HepG2 (cell line): ENCODE results near the gene LYRM1. TPM values are rescaled to one million over a fixed set of nuclear protein-coding genes. Genes with fewer than 3 reads are reported as not detected.

Source experiments
- BCL6 ChIP-seq: IDR thresholded peaks from 2 replicates; pipeline ENCODE4 v1.6.1; 2016; ENCODE audit warnings: missing genetic modification reagents, missing compliant biosample characterization
- FOXA3 ChIP-seq: IDR thresholded peaks from 2 replicates; pipeline ENCODE4 v1.6.1; 2016; ENCODE audit warnings: missing genetic modification reagents, missing compliant biosample characterization
- FOXK1 ChIP-seq: sonication (generic); formaldehyde crosslinking; IDR thresholded peaks from 2 replicates; pipeline ENCODE4 v1.4.0; 2020; ENCODE audit warnings: low read depth, missing genetic modification reagents, borderline replicate concordance
- IKZF1 ChIP-seq: fragments of 450-650 bp; IDR thresholded peaks from 2 replicates; pipeline ENCODE4 v1.7.1; 2016
- KLF6 ChIP-seq: IDR thresholded peaks from 2 replicates; pipeline ENCODE4 v1.8.0; 2016; ENCODE audit warnings: missing biosample characterization, missing genetic modification reagents
- MLLT10 ChIP-seq: sonication (generic); formaldehyde crosslinking; IDR thresholded peaks from 2 replicates; pipeline ENCODE4 v1.4.0; 2020; ENCODE audit warnings: missing genetic modification reagents
- STAG1 ChIP-seq: sonication (generic); formaldehyde crosslinking; IDR thresholded peaks from 2 replicates; pipeline ENCODE4 v1.4.0; 2020; ENCODE audit warnings: missing genetic modification reagents
- TAF1 ChIP-seq: sonication (generic); formaldehyde crosslinking; IDR thresholded peaks from 2 replicates; pipeline ENCODE4 v1.4.0; 2020; ENCODE audit warnings: missing genetic modification reagents
- TEAD3 ChIP-seq: optimal IDR thresholded peaks from 2 replicates; pipeline ENCODE3; 2016; ENCODE audit warnings: borderline replicate concordance
- ZFP36 ChIP-seq: fragments of 150-350 bp; IDR thresholded peaks from 2 replicates; pipeline ENCODE4 v1.6.1; 2018; ENCODE audit warnings: borderline replicate concordance, low read length, low read depth; ENCODE audit not compliant: partially characterized antibody
- ZFP36L2 ChIP-seq: sonication (generic); formaldehyde crosslinking; IDR thresholded peaks from 2 replicates; pipeline ENCODE4 v1.4.0; 2020; ENCODE audit warnings: missing genetic modification reagents
- ZFP41 ChIP-seq: sonication (generic); formaldehyde crosslinking; IDR thresholded peaks from 2 replicates; pipeline ENCODE4 v1.4.0; 2020; ENCODE audit warnings: mild to moderate bottlenecking, missing genetic modification reagents, borderline replicate concordance
- ZFY ChIP-seq: sonication (generic); formaldehyde crosslinking; IDR thresholded peaks from 2 replicates; pipeline ENCODE4 v1.4.0; 2020; ENCODE audit warnings: missing genetic modification reagents
- ZNF264 ChIP-seq: sonication (generic); formaldehyde crosslinking; IDR thresholded peaks from 2 replicates; pipeline ENCODE4 v1.4.0; 2020; ENCODE audit warnings: missing genetic modification reagents
- ZNF446 ChIP-seq: sonication (generic); formaldehyde crosslinking; IDR thresholded peaks from 2 replicates; pipeline ENCODE4 v1.5.0; 2020; ENCODE audit warnings: mild to moderate bottlenecking, missing genetic modification reagents
- ZNF547 ChIP-seq: sonication (generic); formaldehyde crosslinking; IDR thresholded peaks from 2 replicates; pipeline ENCODE4 v1.5.1; 2020; ENCODE audit warnings: mild to moderate bottlenecking, missing genetic modification reagents
- polyA plus RNA-seq, 8 experiments: library from polyadenylated mRNA; depleted of rRNA in 3 of 8; stranded (reverse) in 7 of 8; unstranded in 1 of 8; fragments of >200 nt; fragmentation: Illumina TruSeq in 4 of 8; extraction: Trizol in 4 of 8; gene quantifications; 2 replicates each; pipeline versions ENCODE4 v1.2.1 to v1.2.3, GENCODE V29; 2011 to 2016; ENCODE audit warnings: low read depth in 4 of 8, missing spikeins in 1 of 8, mixed read lengths in 1 of 8; ENCODE audit not compliant: insufficient read depth in 1 of 8
- total RNA-seq, 5 experiments: library from RNA; depleted of rRNA; stranded (reverse); fragments of >200 nt; fragmentation: Illumina TruSeq; extraction: Trizol; gene quantifications; 2 replicates each; pipeline ENCODE4 v1.2.3, GENCODE V29; 2016; ENCODE audit warnings: low read depth in 1 of 5
- TF ChIP-seq, protein P1 (sequence below): sonication (generic); formaldehyde crosslinking; IDR thresholded peaks from 2 replicates; pipeline ENCODE4 v1.4.0; 2020; ENCODE audit warnings: mild to moderate bottlenecking, missing genetic modification reagents, borderline replicate concordance
- TF ChIP-seq, protein P2 (sequence below): fragments of 450-650 bp; IDR thresholded peaks from 2 replicates; pipeline ENCODE4 v1.6.1; 2016
- TF ChIP-seq, protein P3 (sequence below): sonication (generic); formaldehyde crosslinking; IDR thresholded peaks from 2 replicates; pipeline ENCODE4 v1.4.0; 2020; ENCODE audit warnings: low read depth, missing genetic modification reagents
- TF ChIP-seq, protein P4 (sequence below): IDR thresholded peaks from 2 replicates; pipeline ENCODE4 v1.6.1; 2016
- TF ChIP-seq, protein P5 (sequence below): IDR thresholded peaks from 2 replicates; pipeline ENCODE4 v1.6.1; 2016; ENCODE audit warnings: missing compliant biosample characterization, missing genetic modification reagents, borderline replicate concordance

LYRM1 gene
- total and polyA plus RNA-seq, 2 of the 13 experiments (the other 11 are each of a cell fraction or from before 2014, with no cell fraction given), result 59.2 to 82.6 TPM

DNA sequence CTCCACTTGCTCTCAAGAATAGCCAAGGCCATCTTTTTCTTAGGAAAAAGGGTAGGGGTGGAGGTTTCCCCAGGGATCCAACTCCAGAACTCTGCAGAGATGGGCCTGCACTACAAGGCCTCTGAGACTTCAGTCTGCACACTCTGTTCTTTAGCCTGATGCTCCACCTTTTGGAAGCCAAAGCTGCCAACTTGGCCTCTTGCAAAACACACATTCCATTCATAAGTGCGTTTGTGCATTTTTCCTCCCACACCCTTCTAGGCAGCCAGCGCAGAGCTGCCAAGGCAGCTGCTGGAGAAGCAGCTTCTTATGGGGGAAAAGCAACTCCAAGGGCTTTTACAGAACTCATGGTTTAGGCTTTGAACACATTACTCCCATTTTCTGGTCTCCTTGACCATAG is 49.0 kb upstream of the LYRM1 start (continued):
- TF ChIP-seq, protein P1, sequence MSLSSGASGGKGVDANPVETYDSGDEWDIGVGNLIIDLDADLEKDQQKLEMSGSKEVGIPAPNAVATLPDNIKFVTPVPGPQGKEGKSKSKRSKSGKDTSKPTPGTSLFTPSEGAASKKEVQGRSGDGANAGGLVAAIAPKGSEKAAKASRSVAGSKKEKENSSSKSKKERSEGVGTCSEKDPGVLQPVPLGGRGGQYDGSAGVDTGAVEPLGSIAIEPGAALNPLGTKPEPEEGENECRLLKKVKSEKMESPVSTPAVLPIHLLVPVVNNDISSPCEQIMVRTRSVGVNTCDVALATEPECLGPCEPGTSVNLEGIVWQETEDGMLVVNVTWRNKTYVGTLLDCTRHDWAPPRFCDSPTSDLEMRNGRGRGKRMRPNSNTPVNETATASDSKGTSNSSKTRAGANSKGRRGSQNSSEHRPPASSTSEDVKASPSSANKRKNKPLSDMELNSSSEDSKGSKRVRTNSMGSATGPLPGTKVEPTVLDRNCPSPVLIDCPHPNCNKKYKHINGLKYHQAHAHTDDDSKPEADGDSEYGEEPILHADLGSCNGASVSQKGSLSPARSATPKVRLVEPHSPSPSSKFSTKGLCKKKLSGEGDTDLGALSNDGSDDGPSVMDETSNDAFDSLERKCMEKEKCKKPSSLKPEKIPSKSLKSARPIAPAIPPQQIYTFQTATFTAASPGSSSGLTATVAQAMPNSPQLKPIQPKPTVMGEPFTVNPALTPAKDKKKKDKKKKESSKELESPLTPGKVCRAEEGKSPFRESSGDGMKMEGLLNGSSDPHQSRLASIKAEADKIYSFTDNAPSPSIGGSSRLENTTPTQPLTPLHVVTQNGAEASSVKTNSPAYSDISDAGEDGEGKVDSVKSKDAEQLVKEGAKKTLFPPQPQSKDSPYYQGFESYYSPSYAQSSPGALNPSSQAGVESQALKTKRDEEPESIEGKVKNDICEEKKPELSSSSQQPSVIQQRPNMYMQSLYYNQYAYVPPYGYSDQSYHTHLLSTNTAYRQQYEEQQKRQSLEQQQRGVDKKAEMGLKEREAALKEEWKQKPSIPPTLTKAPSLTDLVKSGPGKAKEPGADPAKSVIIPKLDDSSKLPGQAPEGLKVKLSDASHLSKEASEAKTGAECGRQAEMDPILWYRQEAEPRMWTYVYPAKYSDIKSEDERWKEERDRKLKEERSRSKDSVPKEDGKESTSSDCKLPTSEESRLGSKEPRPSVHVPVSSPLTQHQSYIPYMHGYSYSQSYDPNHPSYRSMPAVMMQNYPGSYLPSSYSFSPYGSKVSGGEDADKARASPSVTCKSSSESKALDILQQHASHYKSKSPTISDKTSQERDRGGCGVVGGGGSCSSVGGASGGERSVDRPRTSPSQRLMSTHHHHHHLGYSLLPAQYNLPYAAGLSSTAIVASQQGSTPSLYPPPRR (CRISPR knock-in tag), result no peak
- TF ChIP-seq, protein P2, sequence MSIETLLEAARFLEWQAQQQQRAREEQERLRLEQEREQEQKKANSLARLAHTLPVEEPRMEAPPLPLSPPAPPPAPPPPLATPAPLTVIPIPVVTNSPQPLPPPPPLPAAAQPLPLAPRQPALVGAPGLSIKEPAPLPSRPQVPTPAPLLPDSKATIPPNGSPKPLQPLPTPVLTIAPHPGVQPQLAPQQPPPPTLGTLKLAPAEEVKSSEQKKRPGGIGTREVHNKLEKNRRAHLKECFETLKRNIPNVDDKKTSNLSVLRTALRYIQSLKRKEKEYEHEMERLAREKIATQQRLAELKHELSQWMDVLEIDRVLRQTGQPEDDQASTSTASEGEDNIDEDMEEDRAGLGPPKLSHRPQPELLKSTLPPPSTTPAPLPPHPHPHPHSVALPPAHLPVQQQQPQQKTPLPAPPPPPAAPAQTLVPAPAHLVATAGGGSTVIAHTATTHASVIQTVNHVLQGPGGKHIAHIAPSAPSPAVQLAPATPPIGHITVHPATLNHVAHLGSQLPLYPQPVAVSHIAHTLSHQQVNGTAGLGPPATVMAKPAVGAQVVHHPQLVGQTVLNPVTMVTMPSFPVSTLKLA, result no peak
- no peak for TF ChIP-seq TAF1 (CRISPR knock-in tag)
- TF ChIP-seq, protein P3, sequence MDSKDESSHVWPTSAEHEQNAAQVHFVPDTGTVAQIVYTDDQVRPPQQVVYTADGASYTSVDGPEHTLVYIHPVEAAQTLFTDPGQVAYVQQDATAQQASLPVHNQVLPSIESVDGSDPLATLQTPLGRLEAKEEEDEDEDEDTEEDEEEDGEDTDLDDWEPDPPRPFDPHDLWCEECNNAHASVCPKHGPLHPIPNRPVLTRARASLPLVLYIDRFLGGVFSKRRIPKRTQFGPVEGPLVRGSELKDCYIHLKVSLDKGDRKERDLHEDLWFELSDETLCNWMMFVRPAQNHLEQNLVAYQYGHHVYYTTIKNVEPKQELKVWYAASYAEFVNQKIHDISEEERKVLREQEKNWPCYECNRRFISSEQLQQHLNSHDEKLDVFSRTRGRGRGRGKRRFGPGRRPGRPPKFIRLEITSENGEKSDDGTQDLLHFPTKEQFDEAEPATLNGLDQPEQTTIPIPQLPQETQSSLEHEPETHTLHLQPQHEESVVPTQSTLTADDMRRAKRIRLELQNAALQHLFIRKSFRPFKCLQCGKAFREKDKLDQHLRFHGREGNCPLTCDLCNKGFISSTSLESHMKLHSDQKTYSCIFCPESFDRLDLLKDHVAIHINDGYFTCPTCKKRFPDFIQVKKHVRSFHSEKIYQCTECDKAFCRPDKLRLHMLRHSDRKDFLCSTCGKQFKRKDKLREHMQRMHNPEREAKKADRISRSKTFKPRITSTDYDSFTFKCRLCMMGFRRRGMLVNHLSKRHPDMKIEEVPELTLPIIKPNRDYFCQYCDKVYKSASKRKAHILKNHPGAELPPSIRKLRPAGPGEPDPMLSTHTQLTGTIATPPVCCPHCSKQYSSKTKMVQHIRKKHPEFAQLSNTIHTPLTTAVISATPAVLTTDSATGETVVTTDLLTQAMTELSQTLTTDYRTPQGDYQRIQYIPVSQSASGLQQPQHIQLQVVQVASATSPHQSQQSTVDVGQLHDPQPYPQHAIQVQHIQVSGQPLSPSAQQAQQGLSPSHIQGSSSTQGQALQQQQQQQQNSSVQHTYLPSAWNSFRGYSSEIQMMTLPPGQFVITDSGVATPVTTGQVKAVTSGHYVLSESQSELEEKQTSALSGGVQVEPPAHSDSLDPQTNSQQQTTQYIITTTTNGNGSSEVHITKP (CRISPR knock-in tag), result no peak
- TF ChIP-seq, protein P4, sequence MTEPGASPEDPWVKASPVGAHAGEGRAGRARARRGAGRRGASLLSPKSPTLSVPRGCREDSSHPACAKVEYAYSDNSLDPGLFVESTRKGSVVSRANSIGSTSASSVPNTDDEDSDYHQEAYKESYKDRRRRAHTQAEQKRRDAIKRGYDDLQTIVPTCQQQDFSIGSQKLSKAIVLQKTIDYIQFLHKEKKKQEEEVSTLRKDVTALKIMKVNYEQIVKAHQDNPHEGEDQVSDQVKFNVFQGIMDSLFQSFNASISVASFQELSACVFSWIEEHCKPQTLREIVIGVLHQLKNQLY (CRISPR knock-in tag), result no peak
- TF ChIP-seq ZFP36, result no peak
- peak; percentile 36 for TF ChIP-seq STAG1 (CRISPR knock-in tag)
- TF ChIP-seq KLF6 (CRISPR knock-in tag), result no peak
- TF ChIP-seq MLLT10 (CRISPR knock-in tag), result no peak
- no peak for TF ChIP-seq ZNF547
- TF ChIP-seq ZFP41, result no peak
- TF ChIP-seq ZFP36L2, result no peak
- TF ChIP-seq IKZF1, result no peak
- peak; percentile 95 for TF ChIP-seq TEAD3 (CRISPR knock-in tag)
- 0 out of 2 replicates have a peak, but pooled peaks have one; percentile 15 for TF ChIP-seq ZFY
- TF ChIP-seq FOXA3, result 0 out of 2 replicates have a peak, but pooled peaks have one; percentile 8
- TF ChIP-seq, protein P5, sequence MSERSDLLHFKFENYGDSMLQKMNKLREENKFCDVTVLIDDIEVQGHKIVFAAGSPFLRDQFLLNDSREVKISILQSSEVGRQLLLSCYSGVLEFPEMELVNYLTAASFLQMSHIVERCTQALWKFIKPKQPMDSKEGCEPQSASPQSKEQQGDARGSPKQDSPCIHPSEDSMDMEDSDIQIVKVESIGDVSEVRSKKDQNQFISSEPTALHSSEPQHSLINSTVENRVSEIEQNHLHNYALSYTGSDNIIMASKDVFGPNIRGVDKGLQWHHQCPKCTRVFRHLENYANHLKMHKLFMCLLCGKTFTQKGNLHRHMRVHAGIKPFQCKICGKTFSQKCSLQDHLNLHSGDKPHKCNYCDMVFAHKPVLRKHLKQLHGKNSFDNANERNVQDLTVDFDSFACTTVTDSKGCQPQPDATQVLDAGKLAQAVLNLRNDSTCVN (CRISPR knock-in tag), result no peak
- no peak for TF ChIP-seq BCL6
- TF ChIP-seq ZNF264 (CRISPR knock-in tag), result 0 out of 2 replicates have a peak, but pooled peaks have one; percentile 30
- no peak for TF ChIP-seq ZNF446 (CRISPR knock-in tag)
- no peak for TF ChIP-seq FOXK1 (CRISPR knock-in tag)
